KMS-11 (cell line): ENCODE measurements around the gene SNX14.

Experiments
- H2AFZ ChIP-seq: fragments of 200-600 bp; sonication (generic); 2 replicates; pipeline ENCODE4 v1.6.1; 2016; ENCODE audit warnings: antibody characterized with exemption, mixed run types, low read depth
- H3K27ac ChIP-seq: fragments of 200-600 bp; sonication (generic); 2 replicates; pipeline ENCODE4 v1.6.1; 2016; ENCODE audit warnings: mild to moderate bottlenecking, mixed run types
- H3K27me3 ChIP-seq: fragments of 200-600 bp; sonication (generic); 2 replicates; pipeline ENCODE4 v1.6.1; 2017; ENCODE audit warnings: mild to moderate bottlenecking, low read depth, mixed run types, moderate library complexity; ENCODE audit not compliant: insufficient read depth
- H3K36me3 ChIP-seq: fragments of 200-600 bp; sonication (generic); 2 replicates; pipeline ENCODE4 v1.6.1; 2017; ENCODE audit warnings: mild to moderate bottlenecking, mixed run types; ENCODE audit not compliant: insufficient read depth
- H3K4me1 ChIP-seq: fragments of 200-600 bp; sonication (generic); 2 replicates; pipeline ENCODE4 v1.6.1; 2016; ENCODE audit warnings: mild to moderate bottlenecking, low read depth, mixed run types; ENCODE audit not compliant: poor library complexity, severe bottlenecking
- H3K4me2 ChIP-seq: fragments of 200-600 bp; sonication (generic); 2 replicates; pipeline ENCODE4 v1.7.0; 2016; ENCODE audit warnings: mild to moderate bottlenecking, mixed run types
- H3K4me3 ChIP-seq: fragments of 200-600 bp; sonication (generic); IDR thresholded peaks from 2 replicates; pipeline ENCODE4 v1.6.1; 2017; ENCODE audit warnings: low read depth, low read length, mixed read lengths; ENCODE audit not compliant: insufficient read depth
- H3K79me2 ChIP-seq: fragments of 200-600 bp; sonication (generic); 2 replicates; pipeline ENCODE4 v1.6.1; 2016; ENCODE audit warnings: low read depth, mixed run types; ENCODE audit not compliant: insufficient read depth
- H3K9ac ChIP-seq: fragments of 200-600 bp; sonication (generic); 2 replicates; pipeline ENCODE4 v1.6.1; 2016; ENCODE audit warnings: mild to moderate bottlenecking, mixed run types
- H4K20me1 ChIP-seq: fragments of 200-600 bp; sonication (generic); 2 replicates; pipeline ENCODE4 v1.6.1; 2016; ENCODE audit warnings: mild to moderate bottlenecking, mixed run types; ENCODE audit not compliant: insufficient read depth
- TF ChIP-seq, protein P1 (sequence below): fragments of 200-600 bp; sonication (generic); conservative IDR thresholded peaks from 2 replicates; pipeline ENCODE4 v1.6.1; 2017; ENCODE audit warnings: low read depth, mild to moderate bottlenecking, antibody characterized with exemption, low read length, moderate library complexity, mixed read lengths

SNX14 gene

DNA sequence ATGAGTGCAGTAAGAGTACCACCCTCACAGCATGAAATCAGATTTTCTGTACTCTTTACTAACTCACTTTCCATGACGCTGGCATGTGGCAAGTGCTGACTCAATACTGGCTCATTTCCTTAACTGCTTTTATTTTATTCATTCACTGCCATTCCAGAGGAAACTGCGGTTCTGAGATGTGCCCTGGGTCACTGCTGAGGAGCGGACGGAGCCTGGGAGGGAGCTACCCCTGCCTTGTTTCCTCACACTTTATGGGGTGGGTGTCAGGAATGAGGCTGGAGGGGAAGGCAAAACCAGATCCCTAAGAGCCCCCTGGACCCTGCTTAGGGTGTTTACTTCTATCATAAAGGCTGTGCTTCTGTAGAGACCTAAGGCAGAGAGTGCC is 129.4 kb downstream of the SNX14 start:
- no peaks in the 10 kb centered on the region for H3K79me2 ChIP-seq

GRCh38 chr6:85463621-85464259 is 129.9 kb downstream of the SNX14 start:
- Histone ChIP-seq H3K9ac (no peak overlapping the region), H3K4me2 (peak overlapping the region; percentile 78; the same call in 1 of the 2 replicates), H2AFZ (no peak overlapping the region)

More for the DNA sequence above, 129.4 kb downstream of the SNX14 start:
- Histone ChIP-seq H3K4me2 (no peak overlapping the region), H3K27me3 (no peaks in the 10 kb centered on the region), H3K36me3 (no peaks in the 10 kb centered on the region), H2AFZ (no peak overlapping the region), H4K20me1 (no peaks in the 10 kb centered on the region), H3K4me3 (no peak overlapping the region), H3K4me1 (peaks cover 78% of the 10 kb centered on the region), H3K27ac (no peak overlapping the region), H3K9ac (no peak overlapping the region)
- TF ChIP-seq, protein P1, sequence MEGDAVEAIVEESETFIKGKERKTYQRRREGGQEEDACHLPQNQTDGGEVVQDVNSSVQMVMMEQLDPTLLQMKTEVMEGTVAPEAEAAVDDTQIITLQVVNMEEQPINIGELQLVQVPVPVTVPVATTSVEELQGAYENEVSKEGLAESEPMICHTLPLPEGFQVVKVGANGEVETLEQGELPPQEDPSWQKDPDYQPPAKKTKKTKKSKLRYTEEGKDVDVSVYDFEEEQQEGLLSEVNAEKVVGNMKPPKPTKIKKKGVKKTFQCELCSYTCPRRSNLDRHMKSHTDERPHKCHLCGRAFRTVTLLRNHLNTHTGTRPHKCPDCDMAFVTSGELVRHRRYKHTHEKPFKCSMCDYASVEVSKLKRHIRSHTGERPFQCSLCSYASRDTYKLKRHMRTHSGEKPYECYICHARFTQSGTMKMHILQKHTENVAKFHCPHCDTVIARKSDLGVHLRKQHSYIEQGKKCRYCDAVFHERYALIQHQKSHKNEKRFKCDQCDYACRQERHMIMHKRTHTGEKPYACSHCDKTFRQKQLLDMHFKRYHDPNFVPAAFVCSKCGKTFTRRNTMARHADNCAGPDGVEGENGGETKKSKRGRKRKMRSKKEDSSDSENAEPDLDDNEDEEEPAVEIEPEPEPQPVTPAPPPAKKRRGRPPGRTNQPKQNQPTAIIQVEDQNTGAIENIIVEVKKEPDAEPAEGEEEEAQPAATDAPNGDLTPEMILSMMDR: no peak

DNA sequence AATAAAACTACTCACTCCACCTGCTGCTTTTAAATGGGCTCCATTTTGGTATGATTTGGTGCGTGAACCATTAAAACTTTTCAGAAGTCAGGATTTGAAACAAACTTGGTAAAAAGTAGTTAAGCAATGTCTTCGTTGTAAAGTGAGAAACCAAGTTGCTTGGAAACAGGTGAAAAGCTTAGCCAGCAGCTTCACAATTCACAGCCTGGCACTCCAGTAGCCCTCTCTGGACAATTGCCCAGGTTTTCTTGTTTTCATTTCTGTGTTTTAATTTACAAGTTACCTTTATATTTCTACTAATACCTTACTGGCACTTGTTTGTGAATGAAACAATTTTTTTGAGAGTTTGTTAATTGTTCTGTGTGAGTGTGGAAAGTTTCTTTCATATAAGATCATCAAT is 131.0 kb downstream of the SNX14 start:
- Histone ChIP-seq H3K9ac (peak overlapping the region; percentile 3; the same call in 1 of the 2 replicates), H4K20me1 (no peaks in the 10 kb centered on the region), H3K36me3 (no peaks in the 10 kb centered on the region), H3K4me1 (peaks cover 92% of the 10 kb centered on the region), H3K27me3 (no peaks in the 10 kb centered on the region), H3K4me2 (peak overlapping the region; percentile 78), H2AFZ (peak overlapping the region; percentile 21; the same call in 1 of the 2 replicates), H3K79me2 (no peaks in the 10 kb centered on the region), H3K4me3 (no peak overlapping the region), H3K27ac (peak overlapping the region; percentile 83)
- TF ChIP-seq, protein P1: no peak

More at GRCh38 chr6:85463621-85464259, 129.9 kb downstream of the SNX14 start:
- Histone ChIP-seq H3K27me3 (no peaks in the 10 kb centered on the region), H3K27ac (peak overlapping the region; percentile 13; the same call in 1 of the 2 replicates), H3K4me3 (no peak overlapping the region), H3K4me1 (peaks cover 83% of the 10 kb centered on the region), H3K36me3 (no peaks in the 10 kb centered on the region), H3K79me2 (no peaks in the 10 kb centered on the region), H4K20me1 (no peaks in the 10 kb centered on the region)
- TF ChIP-seq, protein P1: no peak

GRCh38 chr6:85461798-85462170 is 131.9 kb downstream of the SNX14 start:
- Histone ChIP-seq H3K27me3 (no peaks in the 10 kb centered on the region), H3K9ac (no peak overlapping the region; the same call in 1 of the 2 replicates), H3K4me3 (no peak overlapping the region), H4K20me1 (no peaks in the 10 kb centered on the region), H3K27ac (peak overlapping the region; percentile 83), H3K4me1 (peaks cover 88% of the 10 kb centered on the region), H3K4me2 (peak overlapping the region; percentile 78), H3K36me3 (no peaks in the 10 kb centered on the region), H2AFZ (peak overlapping the region; percentile 64), H3K79me2 (no peaks in the 10 kb centered on the region)
- TF ChIP-seq, protein P1: no peak
